HepG2 (cell line): ENCODE measurements around the gene PLAAT3. TPM values are rescaled to one million over a fixed set of nuclear protein-coding genes. Genes with fewer than 3 reads are reported as not detected.

ENCODE experiments used
- ATAC-seq: fragments of 200-7000 bp; cut with Tn5 transposase; 3 replicates; pipeline ENCODE4 v1.9.1; 2020; ENCODE audit warnings: mild to moderate bottlenecking, moderate library complexity
- BruUV-seq: library from RNA; stranded (reverse); fragments of 400-500 nt; replicated peaks from 2 replicates; lab custom pipeline; 2021; lab: Mats Ljungman, UMichigan
- CTCF ChIA-PET: fragments of 300-600 bp; formaldehyde crosslinking; extraction: SDS; loops from one replicate; lab custom pipeline; 2021; ENCODE audit warnings: low total read pairs, inconsistent platforms, low intra/inter-chr PET ratio; lab: Yijun Ruan, JAX
- POLR2A ChIA-PET: fragments of 350-600 bp; sonication (Branson Sonifier 250); formaldehyde crosslinking; loops from one replicate; lab custom pipeline; 2020; ENCODE audit warnings: antibody characterized with exemption, inconsistent platforms; lab: Yijun Ruan, JAX
- DNase-seq: peaks from one replicate; pipeline ENCODE4 v3.0.0-alpha.2; 2015; ENCODE audit warnings: low spot score
- FAIRE-seq: peaks from 3 replicates; lab custom pipeline; 2011; peaks lifted over from hg19 to GRCh38; lab: Jason Lieb, UNC
- H2AFZ ChIP-seq: one replicate; pipeline ENCODE4 v1.6.1; 2011; ENCODE audit warnings: low read length, inconsistent platforms
- H3K27ac ChIP-seq: fragments of 300-600 bp; 3 replicates; pipeline ENCODE4 v1.8.0; 2011; ENCODE audit warnings: mixed run types, mild to moderate bottlenecking, mixed read lengths, low read length, inconsistent platforms; ENCODE audit not compliant: insufficient read depth; ENCODE audit errors: extremely low read length
- H3K27me3 ChIP-seq, 2 experiments: fragments of 200-600 bp in 1 of 2; 2 replicates in 1 of 2; 3 replicates in 1 of 2; pipeline versions ENCODE4 v1.6.0 to v1.8.0; 2011; ENCODE audit warnings: low read length in 2 of 2, mild to moderate bottlenecking in 2 of 2, moderate library complexity in 2 of 2, inconsistent platforms in 1 of 2; ENCODE audit not compliant: insufficient read depth in 2 of 2, control insufficient read depth in 1 of 2
- H3K36me3 ChIP-seq, 2 experiments: fragments of 200-600 bp in 1 of 2; replicated peaks in 1 of 2; 2 replicates in 1 of 2; 3 replicates in 1 of 2; pipeline versions ENCODE4 v1.5.1 to v1.8.0; 2011; ENCODE audit warnings: low read length in 2 of 2, inconsistent platforms in 1 of 2; ENCODE audit not compliant: insufficient read depth in 2 of 2, control insufficient read depth in 1 of 2
- H3K4me1 ChIP-seq: 2 replicates; pipeline ENCODE4 v1.5.1; 2012; ENCODE audit warnings: low read length, inconsistent platforms; ENCODE audit not compliant: insufficient read depth
- H3K4me2 ChIP-seq: 2 replicates; pipeline ENCODE4 v1.6.0; 2011; ENCODE audit warnings: low read depth, low read length, inconsistent platforms
- H3K4me3 ChIP-seq, 3 experiments: fragments of 200-600 bp in 1 of 3; sonication (generic), shearing (Covaris generic) in 1 of 3; replicated peaks in 1 of 3; 2 replicates each; pipeline ENCODE4 v1.5.1; 2011 to 2016; ENCODE audit warnings: low read length in 3 of 3, inconsistent platforms in 2 of 3, low read depth in 2 of 3, mild to moderate bottlenecking in 2 of 3, control low read depth in 1 of 3, mixed read lengths in 1 of 3; ENCODE audit not compliant: insufficient read depth in 1 of 3
- H3K79me2 ChIP-seq: one replicate; pipeline ENCODE4 v1.6.1; 2011; ENCODE audit warnings: low read length, inconsistent platforms; ENCODE audit not compliant: insufficient read depth
- H3K9ac ChIP-seq: 2 replicates; pipeline ENCODE4 v1.6.0; 2011; ENCODE audit warnings: mild to moderate bottlenecking, low read depth, low read length, inconsistent platforms; ENCODE audit not compliant: insufficient read depth
- H3K9me3 ChIP-seq: 2 replicates; pipeline ENCODE4 v1.5.1; 2012; ENCODE audit warnings: mild to moderate bottlenecking, low read length
- H4K20me1 ChIP-seq: 2 replicates; pipeline ENCODE4 v1.6.0; 2011; ENCODE audit warnings: inconsistent platforms, mild to moderate bottlenecking, low read length, moderate library complexity; ENCODE audit not compliant: insufficient read depth
- BCL3 ChIP-seq: sonication (generic); formaldehyde crosslinking; IDR thresholded peaks from 2 replicates; pipeline ENCODE4 v1.5.1; 2020; ENCODE audit warnings: mild to moderate bottlenecking, missing genetic modification reagents, moderate library complexity
- CEBPB ChIP-seq: IDR thresholded peaks from 2 replicates; pipeline ENCODE4 v1.6.1; 2011; ENCODE audit warnings: low read depth, low read length, improper control_type of control experiment, borderline replicate concordance
- GATA4 ChIP-seq: sonication (generic); IDR thresholded peaks from 2 replicates; pipeline ENCODE4 v1.6.1; 2016; ENCODE audit warnings: antibody characterized with exemption, low read depth, borderline replicate concordance
- HES4 ChIP-seq: sonication (generic); formaldehyde crosslinking; IDR thresholded peaks from 2 replicates; pipeline ENCODE4 v1.9.0; 2021; ENCODE audit warnings: mild to moderate bottlenecking, missing genetic modification reagents, borderline replicate concordance
- HMGXB4 ChIP-seq, 2 experiments: sonication (generic) in 1 of 2; formaldehyde crosslinking in 1 of 2; IDR thresholded peaks; 2 replicates each; pipeline versions ENCODE4 v1.4.0 to v1.6.1; 2018 to 2020; ENCODE audit warnings: missing genetic modification reagents in 2 of 2, borderline replicate concordance in 1 of 2, low read depth in 1 of 2, mild to moderate bottlenecking in 1 of 2, missing biosample characterization in 1 of 2
- KDM4B ChIP-seq: sonication (generic); formaldehyde crosslinking; IDR thresholded peaks from 2 replicates; pipeline ENCODE4 v1.4.0; 2020; ENCODE audit warnings: missing genetic modification reagents
- NFE2L1 ChIP-seq: sonication (generic); formaldehyde crosslinking; IDR thresholded peaks from 2 replicates; pipeline ENCODE4 v1.4.0; 2020; ENCODE audit warnings: missing genetic modification reagents, mild to moderate bottlenecking, borderline replicate concordance
- SMAD3 ChIP-seq: sonication (generic); formaldehyde crosslinking; IDR thresholded peaks from 2 replicates; pipeline ENCODE4 v1.4.0; 2020; ENCODE audit warnings: missing genetic modification reagents
- SOX6 ChIP-seq, 2 experiments: fragments of 450-650 bp in 1 of 2; sonication (generic) in 1 of 2; formaldehyde crosslinking in 1 of 2; IDR thresholded peaks; 2 replicates each; pipeline versions ENCODE4 v1.4.0 to v1.6.1; 2017 to 2020; ENCODE audit warnings: antibody characterized with exemption in 1 of 2, mild to moderate bottlenecking in 1 of 2, missing genetic modification reagents in 1 of 2
- SUZ12 ChIP-seq: fragments of 150-350 bp; IDR thresholded peaks from 2 replicates; pipeline ENCODE4 v1.6.1; 2014; ENCODE audit warnings: low read depth, low read length
- TARDBP ChIP-seq: sonication (generic); formaldehyde crosslinking; IDR thresholded peaks from 2 replicates; pipeline ENCODE4 v1.8.0; 2022; ENCODE audit warnings: mild to moderate bottlenecking, missing genetic modification reagents
- TFAP4 ChIP-seq: sonication (generic); IDR thresholded peaks from 2 replicates; pipeline ENCODE4 v1.6.1; 2016; ENCODE audit warnings: low read depth, borderline replicate concordance
- THAP7 ChIP-seq: sonication (generic); formaldehyde crosslinking; IDR thresholded peaks from 2 replicates; pipeline ENCODE4 v1.8.1; 2023; ENCODE audit warnings: mild to moderate bottlenecking, missing genetic modification reagents
- THRA ChIP-seq: sonication (generic); formaldehyde crosslinking; IDR thresholded peaks from 2 replicates; pipeline ENCODE4 v1.4.0; 2020; ENCODE audit warnings: missing genetic modification reagents, borderline replicate concordance
- ZBTB38 ChIP-seq: sonication (generic); formaldehyde crosslinking; IDR thresholded peaks from 2 replicates; pipeline ENCODE4 v1.5.1; 2020; ENCODE audit warnings: mild to moderate bottlenecking, missing genetic modification reagents
- ZNF749 ChIP-seq: sonication (generic); formaldehyde crosslinking; IDR thresholded peaks from 2 replicates; pipeline ENCODE4 v1.8.0; 2022; ENCODE audit warnings: mild to moderate bottlenecking, missing genetic modification reagents, moderate library complexity, borderline replicate concordance
- whole genome bisulfite sequencing: methylation state at CpG from one replicate; pipeline ENCODE4 v1.1.6; 2017; ENCODE audit warnings: low lambda C conversion rate; 5-methylcytosine and 5-hydroxymethylcytosine counted together
- in situ Hi-C: cut with HindIII; loops from 2 replicates; pipeline ENCODE4 v1.10.0; 2017; ENCODE audit warnings: low pct_unique_long_range_greater_than_20kb; ENCODE audit not compliant: extremely low pct_ligation_motif_present
- intact Hi-C: fragments of 100-400 bp; cut with micrococcal nuclease; formaldehyde crosslinking; loops from one replicate; pipeline ENCODE4 v1.10.0; 2022; ENCODE audit not compliant: unreplicated experiment
- polyA plus RNA-seq, 8 experiments: library from polyadenylated mRNA; depleted of rRNA in 3 of 8; stranded (reverse) in 7 of 8; unstranded in 1 of 8; fragments of >200 nt; fragmentation: Illumina TruSeq in 4 of 8; extraction: Trizol in 4 of 8; gene quantifications; 2 replicates each; pipeline versions ENCODE4 v1.2.1 to v1.2.3, GENCODE V29; 2011 to 2016; ENCODE audit warnings: low read depth in 4 of 8, missing spikeins in 1 of 8, mixed read lengths in 1 of 8; ENCODE audit not compliant: insufficient read depth in 1 of 8
- total RNA-seq, 5 experiments: library from RNA; depleted of rRNA; stranded (reverse); fragments of >200 nt; fragmentation: Illumina TruSeq; extraction: Trizol; gene quantifications; 2 replicates each; pipeline ENCODE4 v1.2.3, GENCODE V29; 2016; ENCODE audit warnings: low read depth in 1 of 5

Gene PLAAT3
- total and polyA plus RNA-seq, 2 of the 13 experiments (the other 11 are each of a cell fraction or from before 2014, with no cell fraction given): 9.3 to 16.4 TPM

- ATAC-seq (peak; percentile 92), FAIRE-seq (peak; percentile 93), DNase-seq (peak; percentile 76)
- peaks cover 28% of the 10 kb centered on the region for H3K4me1 ChIP-seq
- intact Hi-C loops (no loop called here), in situ Hi-C loops (no loop called here)
- no peaks in the 10 kb centered on the region for H3K27me3 ChIP-seq
- 10% methylated on average over 10 of the region's 10 CpGs for WGBS
- H4K20me1 ChIP-seq: no peaks in the 10 kb centered on the region
- peaks cover 3% of the 10 kb centered on the region; the same call in 1 of the 2 replicates for H3K9me3 ChIP-seq
- H3K27ac ChIP-seq: peak overlapping the region; percentile 85
- H3K9ac ChIP-seq: peak overlapping the region; percentile 68
- peak overlapping the region; percentile 82 for H2AFZ ChIP-seq
- no peaks in the 10 kb centered on the region for H3K79me2 ChIP-seq
- ChIA-PET CTCF (no interaction called here), POLR2A (interaction anchor here (0.6 to 1.7 kb wide), 5 partner anchors 8 to 734 kb away, joined by 3 to 8 read pairs (median 6); partner anchors contain the start of gene PLAAT2)
- peak overlapping the region; percentile 44 to 63 (median 62) for H3K4me3 ChIP-seq
- BruUV-seq: no TSS peak
- H3K36me3 ChIP-seq: no peaks in the 10 kb centered on the region
- H3K4me2 ChIP-seq: peak overlapping the region; percentile 77
- TF ChIP-seq SMAD3 (CRISPR knock-in tag): peak; percentile 33; the same call in 1 of the 2 replicates
- TF ChIP-seq BCL3 (CRISPR knock-in tag): no peak
- TF ChIP-seq CEBPB: peak; percentile 82
- peak; percentile 85; the same call in 1 of the 2 replicates for TF ChIP-seq THRA
- 0 out of 4 replicates have a peak, but pooled peaks of 1 of the 2 experiments have one; percentile 20 for TF ChIP-seq HMGXB4 (CRISPR knock-in tag; IDR thresholded peaks at IDR 0.05; ENCODE audit: borderline replicate concordance in 1 of 2, low read depth in 1 of 2)
- no peak for TF ChIP-seq ZBTB38 (CRISPR knock-in tag)
- no peak for TF ChIP-seq SUZ12
- no peak for TF ChIP-seq NFE2L1 (CRISPR knock-in tag)
- TF ChIP-seq TFAP4: peak; percentile 47; the same call in 1 of the 2 replicates
- no peak for TF ChIP-seq HES4 (CRISPR knock-in tag)
- TF ChIP-seq ZNF749 (CRISPR knock-in tag): 0 out of 2 replicates have a peak, but pooled peaks have one; percentile 43
- TF ChIP-seq GATA4: 0 out of 2 replicates have a peak, but pooled peaks have one; percentile 13
- TF ChIP-seq SOX6 (IDR thresholded peaks at IDR 0.05): no peak
- TF ChIP-seq SOX6 (CRISPR knock-in tag; IDR thresholded peaks at IDR 0.05): peak; percentile 83
- TF ChIP-seq THAP7 (CRISPR knock-in tag): no peak
- TF ChIP-seq KDM4B: no peak
- peak; percentile 53; the same call in 1 of the 2 replicates for TF ChIP-seq TARDBP (CRISPR knock-in tag)
Measured at GRCh38 chr11:63574856-63575602, 39.2 kb downstream of the PLAAT3 start.
